ENCODE results near the gene FBXO10.
"Not testable (repeated sequence)": the region's sequence is repeated elsewhere in the genome, so short reads cannot be mapped to it uniquely, and the experiment has no call there.

Gene FBXO10

DNA sequence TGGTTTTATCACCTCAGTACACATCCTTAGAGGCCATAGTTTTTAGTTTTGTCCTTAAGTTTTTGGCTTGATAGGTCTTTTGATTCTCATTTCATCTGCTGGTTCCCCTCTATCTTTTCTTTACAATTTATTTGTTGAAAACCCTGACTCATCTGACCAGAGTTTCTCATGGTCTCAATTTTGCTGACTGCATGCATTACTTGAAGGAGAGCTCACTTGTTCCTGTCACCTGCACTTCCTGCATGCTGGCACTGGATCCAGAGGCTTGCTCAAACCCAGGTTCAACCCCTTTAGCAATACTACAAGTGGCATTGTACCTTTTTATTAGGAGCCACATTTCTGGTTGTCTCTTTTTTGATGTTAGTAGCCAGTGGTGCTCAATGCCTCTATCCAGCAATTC is 26.7 kb downstream of the FBXO10 start:
- DNase-seq = no peak

- no peak for DNase-seq
These were observed 28.8 kb downstream of the FBXO10 start for GRCh38 chr9:37547328-37547878.

DNA sequence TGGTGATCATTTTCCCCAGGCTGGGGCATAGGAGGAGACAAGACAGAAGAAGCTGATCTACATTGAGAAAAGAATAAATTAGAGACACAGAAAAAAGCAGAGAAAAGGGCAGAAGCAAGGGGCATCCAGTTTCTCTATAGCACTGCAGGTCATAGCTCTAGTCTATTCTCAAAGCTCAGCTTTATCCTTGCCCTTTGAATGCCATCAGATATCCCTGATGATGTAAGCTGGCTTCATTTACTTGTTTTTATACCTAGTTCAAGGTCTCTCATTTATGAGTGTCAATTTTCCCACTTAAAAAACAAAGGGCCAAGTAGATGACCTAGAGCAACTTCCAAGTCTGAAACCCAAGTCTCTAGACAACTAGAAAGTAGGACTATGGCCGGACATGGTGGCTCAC is 32.7 kb downstream of the FBXO10 start:
- DNase-seq = no peak

DNA sequence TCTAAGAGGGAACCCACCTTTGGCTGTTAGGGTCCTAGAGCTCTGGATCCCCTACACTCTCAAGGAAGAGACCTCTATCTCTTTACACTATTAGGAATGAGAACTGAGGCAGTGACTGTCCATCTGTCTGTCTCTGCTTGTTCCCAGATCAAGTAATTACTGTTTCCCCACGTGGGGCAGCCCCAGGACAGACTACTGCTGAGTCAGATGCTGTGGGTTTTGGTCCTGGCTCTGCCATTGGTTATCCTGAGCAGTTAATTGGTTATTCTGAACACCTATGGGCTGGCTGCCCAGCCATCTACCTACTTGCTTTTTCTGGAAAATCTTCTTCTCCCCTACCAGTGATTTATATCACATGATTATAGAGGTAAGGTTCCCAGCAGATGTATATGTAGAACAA is 33.3 kb downstream of the FBXO10 start:
- no peak for DNase-seq

GRCh38 chr9:37542488-37542887 is 33.7 kb downstream of the FBXO10 start:
- no peak for DNase-seq

GRCh38 chr9:37541465-37541864 is 34.7 kb downstream of the FBXO10 start:
- no peak for DNase-seq

GRCh38 chr9:37540634-37541033 is 35.5 kb downstream of the FBXO10 start:
- no peak for DNase-seq

DNA sequence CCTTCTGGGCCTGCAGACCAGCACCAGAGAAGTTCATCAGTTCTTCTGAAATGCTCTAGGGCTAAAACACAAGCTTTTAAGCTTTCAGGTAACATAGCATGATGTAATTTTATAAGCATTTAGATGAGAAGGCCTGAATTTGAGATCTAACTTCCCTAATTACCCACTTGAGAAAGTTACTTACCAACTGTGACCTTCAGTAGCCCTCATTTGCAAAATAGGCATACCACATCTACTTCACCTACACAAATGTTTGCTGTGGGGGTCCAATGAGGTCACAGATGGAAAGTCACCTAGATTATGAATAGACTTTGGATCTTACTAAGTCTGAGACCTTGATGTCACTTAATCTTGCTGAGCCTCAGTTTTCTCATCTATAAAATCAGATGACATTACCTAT is 36.5 kb downstream of the FBXO10 start:
- DNase-seq = no peak

GRCh38 chr9:37538099-37538498 is 38.1 kb downstream of the FBXO10 start:
- DNase-seq = no peak

DNA sequence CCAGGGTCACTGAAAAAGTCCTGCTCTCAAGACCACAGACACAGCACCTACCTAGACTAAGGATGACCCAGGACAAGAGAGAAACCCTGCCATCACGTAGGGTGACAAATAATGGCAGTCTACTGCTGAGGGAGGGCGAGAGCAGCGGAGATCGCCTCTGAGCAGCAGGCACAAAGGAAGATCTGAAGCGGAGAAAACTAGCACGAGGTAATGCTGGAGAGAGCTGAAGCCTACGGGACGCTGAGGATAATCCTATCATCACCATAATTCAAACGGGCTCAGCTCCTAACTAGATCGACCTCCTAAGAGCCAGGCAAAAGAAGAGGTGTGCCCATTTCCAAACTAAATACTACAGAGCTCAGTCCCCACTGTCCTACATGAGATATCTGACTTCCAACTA is 41.3 kb downstream of the FBXO10 start:
- no peak for DNase-seq

DNA sequence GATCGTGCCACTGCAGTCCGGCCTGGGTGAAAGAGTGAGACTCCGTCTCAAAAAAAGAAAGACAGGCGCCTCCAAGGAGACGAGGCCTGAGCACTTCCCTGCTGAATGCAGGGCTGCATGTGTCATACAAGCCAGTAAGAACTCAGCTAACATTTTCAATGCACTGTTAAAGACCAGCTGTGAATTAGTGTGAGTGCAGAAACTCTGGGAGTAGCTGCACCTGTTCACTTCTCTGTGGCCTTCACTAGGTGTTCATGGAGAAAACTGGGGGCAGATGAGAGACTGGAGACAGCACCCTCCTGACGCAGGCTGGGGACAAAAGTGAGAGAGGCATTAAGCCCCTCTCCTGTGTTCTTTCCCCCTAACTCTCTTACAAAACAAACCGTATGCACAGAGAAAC is 41.8 kb downstream of the FBXO10 start:
- no peak for DNase-seq

DNA sequence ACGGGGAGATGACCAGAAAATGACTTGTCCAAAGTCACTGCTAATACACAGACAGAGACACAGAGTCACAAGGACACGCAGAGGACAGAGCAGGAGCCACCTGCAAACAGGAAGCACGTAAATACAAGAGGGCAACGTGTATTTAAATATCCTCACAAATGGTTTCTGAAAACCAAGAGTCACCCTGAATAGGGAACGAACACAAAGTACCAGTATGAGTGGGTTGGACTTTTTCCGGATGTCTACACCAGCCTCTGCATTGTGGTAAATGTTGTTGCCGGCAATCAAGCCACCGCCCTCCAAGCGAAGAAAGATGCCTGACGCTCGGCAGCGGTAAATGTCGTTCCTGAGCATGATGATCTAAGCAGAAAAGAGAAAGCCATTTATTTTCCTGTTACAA is 44.5 kb downstream of the FBXO10 start:
- DNase-seq = no peak

- no peak for DNase-seq
These were observed 47.3 kb downstream of the FBXO10 start for GRCh38 chr9:37528652-37529471.

GRCh38 chr9:37523916-37524315 is 52.3 kb downstream of the FBXO10 start:
- no peak for DNase-seq

DNA sequence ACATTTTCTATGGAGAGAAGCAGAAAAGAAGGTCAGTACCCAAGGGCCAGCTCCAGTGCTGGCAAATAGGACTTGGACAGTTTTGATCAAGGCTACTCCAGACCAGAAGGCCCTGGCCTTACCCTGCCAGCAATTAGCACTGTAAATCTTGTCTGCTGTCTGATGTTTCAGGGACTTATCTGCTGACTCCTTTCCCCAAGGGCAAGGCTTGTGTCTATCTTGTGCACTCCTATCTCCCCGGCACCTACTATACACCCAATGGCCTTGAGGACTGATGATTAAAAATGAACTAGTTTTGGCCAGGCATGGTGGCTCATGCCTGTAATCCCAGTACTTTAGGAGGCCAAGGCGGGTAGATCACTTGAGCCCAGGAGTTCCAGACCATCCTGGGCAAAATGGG is 53.2 kb downstream of the FBXO10 start:
- no peak for DNase-seq

- DNase-seq = no peak
These were observed 55.1 kb downstream of the FBXO10 start for GRCh38 chr9:37521111-37521510.

DNA sequence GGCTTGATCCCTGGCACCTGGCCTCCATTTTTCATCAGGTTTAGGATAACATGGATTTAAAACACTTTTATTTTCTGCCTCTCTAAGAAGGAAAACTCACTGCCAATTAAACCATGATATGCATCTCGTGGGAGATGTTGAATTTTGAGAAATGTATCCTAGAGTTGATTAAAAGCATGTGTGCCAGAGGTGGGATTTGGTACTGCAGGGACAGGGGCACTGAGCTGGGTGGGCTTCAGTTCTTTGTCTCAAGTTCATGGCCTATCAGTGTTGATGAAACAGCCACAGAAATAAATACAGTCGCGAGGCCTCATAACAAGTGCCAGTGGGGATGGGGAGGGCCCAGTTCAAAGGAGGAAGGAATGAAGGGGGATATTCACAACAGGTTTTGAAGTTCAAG is 55.5 kb downstream of the FBXO10 start:
- DNase-seq = no peak

- no peak for DNase-seq
These were observed 58.3 kb downstream of the FBXO10 start for GRCh38 chr9:37517923-37518322.

GRCh38 chr9:37515620-37516258 is 60.4 kb downstream of the FBXO10 start:
- DNase-seq = no peak

- DNase-seq = no peak
These were observed 61.2 kb downstream of the FBXO10 start for GRCh38 chr9:37514999-37515398.

DNA sequence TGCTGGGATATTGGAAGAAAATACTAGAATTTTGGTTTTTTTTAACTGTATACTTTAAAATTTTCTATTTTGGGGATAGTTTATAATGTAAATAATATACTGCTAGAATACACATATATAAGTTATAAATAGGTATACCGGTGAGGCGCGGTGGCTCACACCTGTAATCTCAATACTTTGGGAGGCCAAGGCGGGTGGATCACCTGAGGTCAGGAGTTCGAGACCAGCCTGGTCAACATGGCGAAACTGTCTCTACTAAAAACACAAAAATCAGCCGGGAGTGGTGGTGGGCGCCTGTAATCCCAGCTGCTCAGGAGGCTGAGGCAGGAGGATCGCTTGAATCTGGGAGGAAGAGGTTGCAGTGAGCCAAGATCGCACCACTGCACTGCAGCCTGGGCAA is 61.8 kb downstream of the FBXO10 start:
- DNase-seq = not testable (repeated sequence)

DNA sequence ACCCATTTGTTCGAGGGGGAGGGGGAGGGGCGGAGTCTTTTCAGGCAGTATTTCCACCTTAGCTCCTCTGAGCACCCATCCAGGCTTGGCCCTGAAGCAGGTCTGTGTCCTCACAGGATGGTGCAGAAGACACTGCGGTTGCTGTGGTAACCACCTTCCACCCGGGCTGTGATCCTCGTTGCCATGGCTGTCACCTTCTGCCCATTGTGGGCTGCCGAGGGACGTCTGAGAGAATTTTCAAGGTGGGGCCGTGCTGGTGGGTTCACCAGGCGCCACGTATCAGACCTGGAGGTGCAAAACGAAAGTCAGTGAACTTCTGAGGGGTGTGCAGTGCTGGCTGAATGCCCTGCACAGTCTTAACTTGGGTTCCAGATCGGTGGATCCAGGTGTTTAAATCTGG is 63.7 kb downstream of the FBXO10 start:
- no peak for DNase-seq

- DNase-seq = no peak
These were observed 64.9 kb downstream of the FBXO10 start for GRCh38 chr9:37511016-37512010.

Data from fibroblast of skin of back (primary cell).